Endothelial cell (in vitro differentiated cells): ENCODE measurements around the gene B4GALT7. TPM values are rescaled to one million over a fixed set of nuclear protein-coding genes. Genes with fewer than 3 reads are reported as not detected.
"Not testable (repeated sequence)": the region's sequence is repeated elsewhere in the genome, so short reads cannot be mapped to it uniquely, and the experiment has no call there.

Experiments used
- DNase-seq: peaks from one replicate; pipeline ENCODE4 v3.0.0; 2021; ENCODE audit warnings: low spot score
- H3K27ac Mint-ChIP-seq: one replicate; pipeline ENCODE4 v1.8.0; 2021; ENCODE audit warnings: mixed read lengths, inconsistent platforms; ENCODE audit not compliant: unreplicated experiment
- H3K27me3 Mint-ChIP-seq: one replicate; pipeline ENCODE4 v1.8.0; 2021; ENCODE audit warnings: mild to moderate bottlenecking, moderate library complexity, mixed read lengths, inconsistent platforms; ENCODE audit not compliant: unreplicated experiment
- H3K36me3 Mint-ChIP-seq: one replicate; pipeline ENCODE4 v1.8.0; 2021; ENCODE audit warnings: mild to moderate bottlenecking, low read depth, mixed read lengths, inconsistent platforms; ENCODE audit not compliant: unreplicated experiment
- H3K4me1 Mint-ChIP-seq: one replicate; pipeline ENCODE4 v1.8.0; 2021; ENCODE audit warnings: mild to moderate bottlenecking, mixed read lengths, inconsistent platforms; ENCODE audit not compliant: unreplicated experiment
- H3K4me3 Mint-ChIP-seq: one replicate; pipeline ENCODE4 v1.8.0; 2021; ENCODE audit warnings: mild to moderate bottlenecking, mixed read lengths, inconsistent platforms; ENCODE audit not compliant: unreplicated experiment
- H3K9me3 Mint-ChIP-seq: one replicate; pipeline ENCODE4 v1.8.0; 2021; ENCODE audit warnings: mixed read lengths, inconsistent platforms; ENCODE audit not compliant: unreplicated experiment
- CTCF ChIP-seq: fragments of 200-600 bp; sonication (generic); IDR thresholded peaks from one replicate; pipeline ENCODE4 v1.5.0; 2021; ENCODE audit warnings: antibody characterized with exemption; ENCODE audit not compliant: unreplicated experiment
- total RNA-seq: library from RNA; stranded (reverse); fragmentation: NEBNext Ultra II Directional; extraction: Animal tissue kit (Norgen Biotek cat#: 25700); gene quantifications from one replicate; pipeline ENCODE4 v1.2.1, GENCODE V29; 2021; ENCODE audit not compliant: unreplicated experiment

B4GALT7 gene
- total RNA-seq, 1 donor from 2014 or later, result 34.6 TPM

GRCh38 chr5:177555228-177555627, 44.7 kb upstream of the B4GALT7 start:
- peak overlapping the region; percentile 80 for H3K4me3 Mint-ChIP-seq
- no peaks in the 10 kb centered on the region for H3K9me3 Mint-ChIP-seq
- peaks cover 11% of the 10 kb centered on the region for H3K27me3 Mint-ChIP-seq
- peaks cover 16% of the 10 kb centered on the region for H3K4me1 Mint-ChIP-seq
- H3K36me3 Mint-ChIP-seq, result peaks cover 8% of the 10 kb centered on the region
- TF ChIP-seq CTCF, result no peak
- no peak for DNase-seq
- H3K27ac Mint-ChIP-seq, result no peak overlapping the region

GRCh38 chr5:177555665-177556064, 44.3 kb upstream of the B4GALT7 start:
- H3K27ac Mint-ChIP-seq, result no peak overlapping the region
- H3K4me3 Mint-ChIP-seq, result no peak overlapping the region
- no peak for DNase-seq
- H3K9me3 Mint-ChIP-seq, result no peaks in the 10 kb centered on the region
- peaks cover 16% of the 10 kb centered on the region for H3K4me1 Mint-ChIP-seq
- H3K27me3 Mint-ChIP-seq, result peaks cover 11% of the 10 kb centered on the region
- H3K36me3 Mint-ChIP-seq, result peaks cover 8% of the 10 kb centered on the region
- no peak for TF ChIP-seq CTCF

GRCh38 chr5:177557041-177557647, 42.8 kb upstream of the B4GALT7 start:
- no peak for TF ChIP-seq CTCF
- Mint-ChIP-seq H3K4me3 (no peak overlapping the region), H3K27me3 (peaks cover 11% of the 10 kb centered on the region), H3K9me3 (no peaks in the 10 kb centered on the region), H3K4me1 (peaks cover 14% of the 10 kb centered on the region), H3K36me3 (peaks cover 14% of the 10 kb centered on the region), H3K27ac (no peak overlapping the region)
- no peak for DNase-seq

- Mint-ChIP-seq H3K27ac (no peak overlapping the region), H3K36me3 (peaks cover 12% of the 10 kb centered on the region), H3K4me1 (peaks cover 12% of the 10 kb centered on the region), H3K9me3 (no peaks in the 10 kb centered on the region), H3K4me3 (no peak overlapping the region), H3K27me3 (peaks cover 5% of the 10 kb centered on the region)
- no peak for TF ChIP-seq CTCF
- DNase-seq, result no peak
Measured at GRCh38 chr5:177557796-177558195, 42.1 kb upstream of the B4GALT7 start.

GRCh38 chr5:177559446-177559941, 40.4 kb upstream of the B4GALT7 start:
- H3K4me1 Mint-ChIP-seq, H3K4me3 Mint-ChIP-seq, DNase-seq, H3K27ac Mint-ChIP-seq, H3K9me3 Mint-ChIP-seq, H3K27me3 Mint-ChIP-seq: not testable (repeated sequence)
- peaks cover 11% of the 10 kb centered on the region for H3K36me3 Mint-ChIP-seq
